Mesendoderm (in vitro differentiated cells): Measurements from ENCODE around the gene TM9SF3.

Source experiments
- DNase-seq: peaks from one replicate; pipeline ENCODE4 v3.0.0; 2013
- H2AK5ac ChIP-seq: 2 replicates; pipeline ENCODE4 v1.6.1; 2013; ENCODE audit warnings: low read length, inconsistent platforms
- H2BK120ac ChIP-seq: 2 replicates; pipeline ENCODE4 v1.6.1; 2013; ENCODE audit warnings: low read depth, mild to moderate bottlenecking, low read length, moderate library complexity, mixed read lengths
- H2BK15ac ChIP-seq: replicated peaks from 2 replicates; pipeline ENCODE4 v1.6.1; 2013; ENCODE audit warnings: low read depth, mild to moderate bottlenecking, moderate library complexity
- H2BK5ac ChIP-seq: 2 replicates; pipeline ENCODE4 v1.6.1; 2013; ENCODE audit warnings: low read length, inconsistent platforms
- H3K18ac ChIP-seq: 2 replicates; pipeline ENCODE4 v1.6.1; 2013; ENCODE audit warnings: mild to moderate bottlenecking, low read length, mixed read lengths
- H3K23ac ChIP-seq: one replicate; pipeline ENCODE4 v1.6.1; 2013; ENCODE audit warnings: low read length
- H3K27ac ChIP-seq: 2 replicates; pipeline ENCODE4 v1.5.1; 2013; ENCODE audit warnings: low read depth, mild to moderate bottlenecking, inconsistent platforms, low read length, moderate library complexity
- H3K27me3 ChIP-seq: 2 replicates; pipeline ENCODE4 v1.6.1; 2013; ENCODE audit warnings: low read length, control low read depth, mild to moderate bottlenecking, inconsistent platforms; ENCODE audit not compliant: insufficient read depth, poor library complexity
- H3K36me3 ChIP-seq: 2 replicates; pipeline ENCODE4 v1.6.1; 2013; ENCODE audit warnings: low read length, inconsistent platforms; ENCODE audit not compliant: control insufficient read depth, insufficient read depth
- H3K4ac ChIP-seq: one replicate; pipeline ENCODE4 v1.6.1; 2013; ENCODE audit warnings: low read depth, mild to moderate bottlenecking, low read length, moderate library complexity
- H3K4me1 ChIP-seq: 2 replicates; pipeline ENCODE4 v1.6.1; 2013; ENCODE audit warnings: low read depth, low read length, inconsistent platforms; ENCODE audit not compliant: control insufficient read depth
- H3K4me2 ChIP-seq: 2 replicates; pipeline ENCODE4 v1.6.1; 2013; ENCODE audit warnings: low read length
- H3K4me3 ChIP-seq: 2 replicates; pipeline ENCODE4 v1.5.1; 2013; ENCODE audit warnings: mild to moderate bottlenecking, low read length
- H3K56ac ChIP-seq: one replicate; pipeline ENCODE4 v1.6.1; 2013; ENCODE audit warnings: low read length
- H3K79me1 ChIP-seq: 2 replicates; pipeline ENCODE4 v1.6.1; 2013; ENCODE audit warnings: low read length, inconsistent platforms
- H3K79me2 ChIP-seq: 2 replicates; pipeline ENCODE4 v1.6.1; 2013; ENCODE audit warnings: mild to moderate bottlenecking, low read length; ENCODE audit not compliant: control insufficient read depth, insufficient read depth
- H3K9ac ChIP-seq: 2 replicates; pipeline ENCODE4 v1.6.1; 2013; ENCODE audit warnings: low read length, inconsistent platforms
- H4K5ac ChIP-seq: one replicate; pipeline ENCODE4 v1.6.1; 2013; ENCODE audit warnings: low read length
- H4K8ac ChIP-seq: one replicate; pipeline ENCODE4 v1.6.1; 2013; ENCODE audit warnings: low read depth, mild to moderate bottlenecking, control low read depth, low read length, moderate library complexity
- WGBS: extraction: QIAGEN DNeasy Blood & Tissue Kit; methylation state at CpG from one replicate; pipeline ENCODE4 v1.1.7; 2013; ENCODE audit warnings: low lambda C conversion rate, missing lambda C conversion rate; ENCODE audit not compliant: insufficient coverage; ENCODE audit errors: extremely low coverage; 5-methylcytosine and 5-hydroxymethylcytosine counted together

Gene TM9SF3

GRCh38 chr10:96540240-96540639 is 46.6 kb downstream of the TM9SF3 start:
- DNase-seq: no peak
- no peak overlapping the region for H3K23ac ChIP-seq
- no peak overlapping the region for H2BK5ac ChIP-seq
- no peak overlapping the region for H3K4ac ChIP-seq
- no peak overlapping the region for H3K4me3 ChIP-seq
- no peaks in the 10 kb centered on the region for H3K27me3 ChIP-seq
- H3K56ac ChIP-seq: no peak overlapping the region
- no peak overlapping the region for H3K9ac ChIP-seq
- H3K79me2 ChIP-seq: no peaks in the 10 kb centered on the region
- H3K79me1 ChIP-seq: peaks cover 6% of the 10 kb centered on the region
- H2BK120ac ChIP-seq: no peak overlapping the region
- H3K18ac ChIP-seq: no peak overlapping the region
- no peak overlapping the region for H2BK15ac ChIP-seq
- H4K8ac ChIP-seq: no peak overlapping the region
- H3K27ac ChIP-seq: no peak overlapping the region
- no peak overlapping the region for H4K5ac ChIP-seq
- H3K36me3 ChIP-seq: no peaks in the 10 kb centered on the region
- no peaks in the 10 kb centered on the region for H3K4me1 ChIP-seq
- no CpG with 5 or more reads among the region's 3 CpGs for WGBS
- no peak overlapping the region for H2AK5ac ChIP-seq
- H3K4me2 ChIP-seq: no peak overlapping the region

DNA sequence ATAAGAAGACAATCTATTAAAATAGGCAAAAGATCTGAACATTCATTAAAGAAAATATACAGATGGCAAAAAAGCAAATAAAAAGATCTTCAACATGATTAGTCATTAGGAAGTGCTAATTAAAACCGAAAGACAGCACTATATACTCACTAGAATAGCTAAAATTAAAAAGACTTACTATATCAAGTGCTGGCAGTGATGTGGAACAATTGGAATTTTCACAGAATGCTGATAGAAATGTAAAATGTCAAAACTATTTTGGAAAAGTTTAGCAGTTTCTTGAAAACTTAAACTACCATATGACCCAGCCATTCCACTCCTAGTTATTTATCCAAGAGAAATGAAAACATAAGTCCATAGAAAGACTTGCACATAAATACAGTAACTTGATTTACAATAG is 48.1 kb downstream of the TM9SF3 start:
- Histone ChIP-seq H3K9ac (no peak overlapping the region), H2AK5ac (no peak overlapping the region), H4K8ac (no peak overlapping the region), H3K36me3 (no peaks in the 10 kb centered on the region), H3K18ac (no peak overlapping the region), H3K27me3 (no peaks in the 10 kb centered on the region), H3K27ac (no peak overlapping the region), H2BK120ac (no peak overlapping the region), H3K4me3 (no peak overlapping the region), H3K4me1 (no peaks in the 10 kb centered on the region), H3K56ac (no peak overlapping the region), H3K79me1 (peaks cover 6% of the 10 kb centered on the region), H2BK15ac (no peak overlapping the region), H3K4ac (no peak overlapping the region), H2BK5ac (no peak overlapping the region), H4K5ac (no peak overlapping the region), H3K23ac (no peak overlapping the region), H3K79me2 (no peaks in the 10 kb centered on the region), H3K4me2 (no peak overlapping the region)
- no CpG with 5 or more reads among the region's 1 CpG for WGBS
- DNase-seq: no peak

DNA sequence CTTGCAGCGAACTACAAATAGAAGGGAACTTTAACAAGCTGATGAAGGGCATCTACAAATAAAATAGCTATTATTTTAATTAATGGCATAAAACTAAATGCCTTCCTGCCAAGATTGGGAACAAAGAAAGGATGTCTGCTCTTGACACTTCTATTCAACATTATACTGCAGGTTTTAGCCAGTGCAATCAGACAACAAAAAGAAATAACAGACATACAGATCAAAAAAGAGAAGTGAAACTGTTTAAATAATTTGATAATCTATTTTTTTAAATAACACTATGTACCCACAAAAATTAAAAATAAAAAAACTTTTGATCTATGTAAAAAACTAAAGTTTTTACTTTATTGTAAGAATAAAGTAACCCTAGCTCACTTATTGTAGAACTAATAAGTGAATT is 50.7 kb downstream of the TM9SF3 start:
- no CpG with 5 or more reads among the region's 1 CpG for WGBS

DNA sequence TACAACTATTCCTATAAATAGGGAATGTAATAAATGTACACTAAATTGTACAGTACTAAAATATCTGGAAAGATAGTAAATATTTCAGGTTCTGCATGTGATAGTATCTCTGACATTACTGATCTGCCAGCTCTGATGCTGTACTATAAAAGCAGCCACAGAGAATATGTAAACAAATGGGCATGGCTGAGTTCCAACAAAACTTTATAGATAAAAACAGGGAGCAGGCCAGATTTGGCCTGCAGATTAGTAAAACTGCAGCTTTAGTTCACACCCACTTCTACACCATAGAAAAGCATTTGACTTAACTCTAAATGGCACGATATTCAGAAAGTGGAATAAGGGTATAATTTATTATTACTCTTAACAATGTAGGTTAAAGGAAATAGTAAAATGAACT is 54.3 kb downstream of the TM9SF3 start:
- Histone ChIP-seq H4K5ac (no peak overlapping the region), H2BK120ac (no peak overlapping the region), H3K18ac (no peak overlapping the region), H4K8ac (no peak overlapping the region), H3K79me2 (no peaks in the 10 kb centered on the region), H3K36me3 (no peaks in the 10 kb centered on the region), H3K4me1 (no peaks in the 10 kb centered on the region), H3K4me2 (no peak overlapping the region), H2BK15ac (no peak overlapping the region), H2AK5ac (no peak overlapping the region), H3K27ac (no peak overlapping the region), H3K23ac (no peak overlapping the region), H3K9ac (no peak overlapping the region), H3K27me3 (no peaks in the 10 kb centered on the region), H3K79me1 (peaks cover 5% of the 10 kb centered on the region), H2BK5ac (no peak overlapping the region), H3K4ac (no peak overlapping the region), H3K4me3 (no peak overlapping the region), H3K56ac (no peak overlapping the region)
- WGBS: no CpG with 5 or more reads among the region's 1 CpG
- DNase-seq: no peak

More for the DNA sequence above, 50.7 kb downstream of the TM9SF3 start:
- H2BK5ac ChIP-seq: no peak overlapping the region
- no peak overlapping the region for H3K18ac ChIP-seq
- DNase-seq: no peak
- H3K27me3 ChIP-seq: no peaks in the 10 kb centered on the region
- no peak overlapping the region for H4K8ac ChIP-seq
- no peak overlapping the region for H2AK5ac ChIP-seq
- H4K5ac ChIP-seq: no peak overlapping the region
- no peak overlapping the region for H3K56ac ChIP-seq
- H3K23ac ChIP-seq: no peak overlapping the region
- no peak overlapping the region for H3K4me2 ChIP-seq
- no peaks in the 10 kb centered on the region for H3K36me3 ChIP-seq
- no peaks in the 10 kb centered on the region for H3K4me1 ChIP-seq
- no peak overlapping the region for H3K4ac ChIP-seq
- peaks cover 6% of the 10 kb centered on the region for H3K79me1 ChIP-seq
- H2BK15ac ChIP-seq: no peak overlapping the region
- H3K9ac ChIP-seq: no peak overlapping the region
- H3K4me3 ChIP-seq: no peak overlapping the region
- H3K79me2 ChIP-seq: no peaks in the 10 kb centered on the region
- no peak overlapping the region for H3K27ac ChIP-seq
- no peak overlapping the region for H2BK120ac ChIP-seq

GRCh38 chr10:96529634-96530279 is 57.1 kb downstream of the TM9SF3 start:
- H4K8ac ChIP-seq: no peak overlapping the region

DNA sequence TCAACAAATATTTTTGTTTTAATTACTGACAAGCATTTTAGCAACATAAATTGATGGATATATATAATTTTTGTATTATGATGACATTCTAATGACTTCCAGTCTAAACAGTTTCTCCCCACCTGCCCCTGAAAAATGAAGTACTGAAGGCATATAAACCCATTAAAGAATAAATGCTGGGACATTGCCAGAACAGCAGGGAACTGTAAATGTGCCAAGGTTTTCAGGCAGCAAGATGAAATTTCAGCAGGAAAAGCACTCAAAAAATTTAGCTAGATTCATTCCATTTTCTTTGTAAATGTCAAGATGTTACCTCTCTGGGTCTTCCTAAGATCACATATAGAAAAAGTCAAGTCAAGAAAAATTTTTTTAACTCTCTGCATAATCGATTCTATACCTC is 62.1 kb downstream of the TM9SF3 start:
- H3K36me3 ChIP-seq: peaks cover 2% of the 10 kb centered on the region
- no peak overlapping the region for H3K4ac ChIP-seq
- H3K4me3 ChIP-seq: no peak overlapping the region
- H3K27ac ChIP-seq: no peak overlapping the region
- H2BK120ac ChIP-seq: no peak overlapping the region
- H3K18ac ChIP-seq: no peak overlapping the region
- no peak overlapping the region for H2AK5ac ChIP-seq
- H3K27me3 ChIP-seq: no peaks in the 10 kb centered on the region
- no peak overlapping the region for H2BK15ac ChIP-seq
- no peak overlapping the region for H3K23ac ChIP-seq
- no peak for DNase-seq
- H3K4me1 ChIP-seq: no peaks in the 10 kb centered on the region
- H3K9ac ChIP-seq: no peak overlapping the region
- H2BK5ac ChIP-seq: no peak overlapping the region
- no peak overlapping the region for H4K8ac ChIP-seq
- WGBS: no CpG with 5 or more reads among the region's 1 CpG
- H3K56ac ChIP-seq: no peak overlapping the region
- no peaks in the 10 kb centered on the region for H3K79me1 ChIP-seq
- no peak overlapping the region for H4K5ac ChIP-seq
- H3K4me2 ChIP-seq: no peak overlapping the region
- no peaks in the 10 kb centered on the region for H3K79me2 ChIP-seq

More at GRCh38 chr10:96529634-96530279, 57.1 kb downstream of the TM9SF3 start:
- Histone ChIP-seq H3K4me1 (no peaks in the 10 kb centered on the region), H3K27ac (no peak overlapping the region), H2BK120ac (no peak overlapping the region), H3K79me2 (no peaks in the 10 kb centered on the region), H3K79me1 (no peaks in the 10 kb centered on the region), H3K23ac (no peak overlapping the region), H3K18ac (no peak overlapping the region), H2BK5ac (no peak overlapping the region), H3K36me3 (no peaks in the 10 kb centered on the region), H3K4ac (no peak overlapping the region), H3K27me3 (no peaks in the 10 kb centered on the region), H3K4me3 (no peak overlapping the region), H3K9ac (no peak overlapping the region), H4K5ac (no peak overlapping the region), H2BK15ac (no peak overlapping the region), H3K56ac (no peak overlapping the region), H3K4me2 (no peak overlapping the region), H2AK5ac (no peak overlapping the region)
- no peak for DNase-seq
- no CpG with 5 or more reads among the region's 6 CpGs for WGBS
